ENCODE results near the gene VEZF1.
A peak's percentile ranks its signal among the peaks of the same experiment; 100 is the strongest.

Gene VEZF1

DNA sequence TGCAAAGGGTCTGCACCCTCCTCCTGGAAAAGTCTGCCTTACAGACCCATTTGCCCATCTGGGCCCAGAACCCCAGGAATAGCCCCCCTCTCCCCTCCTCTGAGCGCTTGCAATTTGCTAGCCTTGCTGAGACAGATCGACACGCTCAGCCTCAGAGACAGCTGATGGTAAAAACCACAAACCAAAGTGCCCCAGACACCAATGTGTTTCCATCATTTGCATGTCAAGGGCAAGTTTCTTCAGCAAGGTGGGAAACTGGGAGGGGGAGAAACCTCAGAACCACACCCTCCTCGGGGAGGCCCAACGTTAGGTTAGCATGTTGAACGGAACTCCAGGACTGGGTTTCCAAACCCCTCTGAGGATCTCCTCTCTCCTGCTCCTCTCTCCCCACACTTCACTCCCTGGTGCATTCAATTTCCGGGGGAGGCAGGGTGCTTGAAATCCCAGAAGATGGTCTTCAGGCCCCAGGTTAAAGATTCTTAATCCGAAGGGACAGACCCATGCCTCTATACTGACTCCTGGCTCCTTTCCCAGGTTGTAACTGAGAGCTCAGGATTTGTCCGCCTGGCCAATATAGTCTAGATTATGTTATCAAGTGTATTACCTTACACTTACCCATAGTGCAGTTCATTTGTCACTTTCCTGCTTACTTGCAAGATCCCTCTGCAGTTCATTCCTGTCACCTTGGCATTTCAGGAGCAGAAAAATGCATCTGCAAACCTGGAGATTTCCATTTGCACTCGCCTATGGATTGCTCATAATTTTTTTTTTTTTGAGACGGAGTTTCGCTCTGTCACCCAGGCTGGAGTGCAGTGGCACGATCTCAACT lies 31.5 kb downstream of the VEZF1 start:
- TF ChIP-seq, protein P1, sequence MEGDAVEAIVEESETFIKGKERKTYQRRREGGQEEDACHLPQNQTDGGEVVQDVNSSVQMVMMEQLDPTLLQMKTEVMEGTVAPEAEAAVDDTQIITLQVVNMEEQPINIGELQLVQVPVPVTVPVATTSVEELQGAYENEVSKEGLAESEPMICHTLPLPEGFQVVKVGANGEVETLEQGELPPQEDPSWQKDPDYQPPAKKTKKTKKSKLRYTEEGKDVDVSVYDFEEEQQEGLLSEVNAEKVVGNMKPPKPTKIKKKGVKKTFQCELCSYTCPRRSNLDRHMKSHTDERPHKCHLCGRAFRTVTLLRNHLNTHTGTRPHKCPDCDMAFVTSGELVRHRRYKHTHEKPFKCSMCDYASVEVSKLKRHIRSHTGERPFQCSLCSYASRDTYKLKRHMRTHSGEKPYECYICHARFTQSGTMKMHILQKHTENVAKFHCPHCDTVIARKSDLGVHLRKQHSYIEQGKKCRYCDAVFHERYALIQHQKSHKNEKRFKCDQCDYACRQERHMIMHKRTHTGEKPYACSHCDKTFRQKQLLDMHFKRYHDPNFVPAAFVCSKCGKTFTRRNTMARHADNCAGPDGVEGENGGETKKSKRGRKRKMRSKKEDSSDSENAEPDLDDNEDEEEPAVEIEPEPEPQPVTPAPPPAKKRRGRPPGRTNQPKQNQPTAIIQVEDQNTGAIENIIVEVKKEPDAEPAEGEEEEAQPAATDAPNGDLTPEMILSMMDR (IDR thresholded peaks at IDR 0.05), result no peak

DNA sequence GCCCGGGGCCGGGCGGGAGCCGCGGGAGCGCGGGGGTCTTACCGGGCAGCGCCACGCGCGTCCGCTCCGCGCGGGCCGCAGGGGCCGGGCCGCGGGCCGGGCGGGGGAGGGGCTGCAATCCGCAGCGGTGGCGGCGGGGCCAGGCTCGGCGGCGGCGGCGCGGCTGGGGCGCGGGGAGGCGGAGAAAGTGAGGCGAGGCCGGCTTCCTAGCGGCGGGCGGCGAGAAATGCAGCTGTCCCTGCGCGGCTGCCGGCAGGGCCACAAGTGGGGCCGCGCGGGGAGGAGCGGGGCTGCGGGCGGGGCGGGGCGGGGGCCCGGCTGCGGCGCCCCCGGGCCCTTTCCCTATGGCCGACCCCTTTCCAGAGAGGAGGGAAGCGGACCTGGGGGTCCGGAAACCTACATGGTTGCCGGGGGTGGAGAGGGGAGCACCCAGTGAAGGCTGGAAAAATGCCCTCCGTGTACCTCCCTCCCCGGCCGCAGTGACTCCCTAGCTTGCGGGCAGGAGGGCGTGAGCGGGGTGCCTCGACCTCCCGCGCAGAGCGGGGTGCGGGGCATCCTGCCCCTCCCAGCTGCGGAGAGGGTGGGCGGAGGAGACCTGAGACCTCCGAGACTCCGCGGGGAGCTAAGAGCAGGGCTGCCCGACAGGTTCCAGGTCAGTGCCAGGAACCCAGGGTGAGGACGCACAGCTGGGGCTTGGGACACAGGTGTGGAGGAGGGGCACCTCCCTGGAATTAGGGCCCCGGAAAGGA lies 32.7 kb downstream of the VEZF1 start, which contains the start of gene CUEDC1:
Gene CUEDC1, minus strand, starts transcription at position 230 of the 749 bp plus-strand sequence. CDS start 69,848 bp downstream, outside the sequence.
- TF ChIP-seq, protein P1 (IDR thresholded peaks at IDR 0.05), result peak; percentile 46; the same call in 1 of the 2 replicates

DNA sequence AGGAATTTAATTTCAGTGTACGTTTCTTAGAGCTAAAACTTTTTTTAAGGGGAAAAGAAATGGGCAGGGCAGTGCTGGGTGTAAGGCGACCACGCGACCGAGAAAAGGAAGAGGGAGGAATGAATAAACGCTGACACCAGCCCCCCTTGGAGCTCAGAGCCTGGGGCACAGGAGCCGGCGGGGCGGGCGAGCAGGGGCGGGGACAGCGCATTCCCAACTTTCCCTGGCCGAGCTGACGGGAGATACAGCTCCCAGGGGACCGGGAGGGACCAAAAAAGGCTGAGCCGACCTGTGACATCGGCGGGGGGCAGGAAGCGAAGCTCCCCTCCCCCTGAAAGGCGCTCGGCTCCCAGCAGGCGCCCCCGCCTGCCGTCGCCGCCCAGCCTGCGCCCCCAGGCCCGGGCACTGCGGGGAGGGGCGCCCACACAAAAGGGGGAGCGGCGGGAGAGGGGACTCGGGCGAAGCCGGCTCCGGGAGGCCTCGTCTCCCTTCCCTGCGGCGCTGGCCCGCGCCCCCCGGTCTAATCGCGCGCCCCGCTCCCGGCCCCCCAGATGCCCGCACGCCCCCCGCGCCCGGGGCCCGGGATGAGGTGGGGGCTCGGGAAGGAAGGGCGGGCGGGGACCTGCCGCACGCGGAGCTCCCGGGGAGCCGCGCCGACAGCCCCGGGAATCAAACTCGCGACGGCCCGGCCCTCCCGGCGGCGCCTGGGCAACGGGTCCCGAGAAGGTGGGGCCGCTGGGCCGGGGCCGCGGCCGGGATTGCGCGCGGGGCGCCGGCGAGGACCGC lies 33.5 kb downstream of the VEZF1 start:
- TF ChIP-seq, protein P1 (IDR thresholded peaks at IDR 0.05), result no peak

DNA sequence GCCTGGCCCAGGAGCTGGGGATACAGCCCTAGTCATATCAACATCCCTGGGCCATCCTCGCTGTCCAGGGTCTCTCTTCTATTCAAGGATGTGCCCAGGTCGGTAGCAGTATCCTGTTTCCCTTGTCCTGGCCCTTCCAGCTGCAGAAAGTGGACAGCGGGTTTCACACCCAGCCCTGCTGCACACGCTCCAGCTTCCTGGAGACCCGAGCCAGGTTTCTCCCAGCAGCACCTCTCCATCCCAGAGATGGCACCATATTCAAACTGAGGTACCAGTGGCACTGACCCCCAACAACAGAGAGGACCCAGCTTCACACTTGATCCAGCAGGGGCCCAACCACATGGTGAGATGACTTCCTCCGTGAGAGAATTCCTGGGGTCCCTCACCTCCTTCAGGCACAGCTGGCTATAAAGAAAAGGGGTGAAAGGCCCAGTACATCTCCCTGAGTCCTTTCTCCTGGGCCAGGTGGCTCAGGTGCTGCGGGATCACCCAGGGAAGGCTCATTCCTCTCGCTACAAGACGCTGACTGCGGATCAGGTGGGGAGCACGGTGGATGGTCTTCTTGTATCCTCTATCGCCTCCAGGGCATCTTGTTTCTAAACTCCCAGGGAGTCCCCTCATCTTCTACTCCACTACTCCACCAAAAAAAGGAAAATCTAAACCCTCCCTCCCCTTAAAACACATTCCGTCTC lies 34.2 kb downstream of the VEZF1 start:
- TF ChIP-seq, protein P1 (IDR thresholded peaks at IDR 0.05), result no peak

DNA sequence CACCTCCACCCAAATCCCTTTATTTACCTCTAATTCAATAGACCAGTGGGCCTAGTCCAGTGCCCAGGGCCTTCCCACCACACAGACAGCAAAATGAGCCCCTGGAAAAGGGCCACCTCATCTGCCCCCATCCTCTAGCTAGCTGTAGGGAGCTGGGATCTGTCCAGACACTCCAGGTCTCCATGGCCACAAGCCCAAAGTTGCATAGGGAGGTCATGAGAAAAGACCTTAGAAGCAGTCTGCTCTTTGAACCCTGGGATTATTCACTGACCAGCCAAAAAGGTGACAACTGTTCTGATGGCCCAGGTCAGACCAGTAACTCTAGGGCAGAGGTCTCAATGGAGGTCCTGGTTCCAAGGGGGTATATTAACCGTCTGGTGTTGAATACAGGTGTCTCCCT lies 34.8 kb downstream of the VEZF1 start:
- TF ChIP-seq, protein P1 (IDR thresholded peaks at IDR 0.05), result no peak

DNA sequence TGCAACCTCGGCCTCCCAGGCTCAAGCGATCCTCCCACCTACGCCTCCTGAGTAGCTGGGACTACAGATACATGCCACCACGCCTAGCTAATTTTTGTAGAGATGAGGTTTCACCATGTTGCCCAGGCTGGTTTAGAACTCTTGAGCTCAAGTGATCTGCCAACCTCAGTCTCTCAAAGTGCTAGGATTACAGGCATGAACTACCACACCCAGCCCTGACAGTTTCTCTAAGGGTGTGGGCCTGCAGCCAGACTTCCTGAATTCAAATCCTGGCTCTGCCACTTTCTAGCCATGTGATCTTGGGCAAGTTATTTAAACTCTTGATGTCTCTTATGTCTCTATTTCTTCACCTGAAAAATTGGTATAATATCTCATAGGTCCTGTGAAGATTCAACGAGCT lies 38.4 kb downstream of the VEZF1 start:
- TF ChIP-seq, protein P1 (IDR thresholded peaks at IDR 0.05), result no peak
